ENCODE measurements around the gene NOTCH4. TPM values are rescaled to one million over a fixed set of nuclear protein-coding genes. Genes with fewer than 3 reads are reported as not detected.

The NOTCH4 gene
- total and polyA plus RNA-seq, 2 of the 4 experiments (the other 2 are of a cell fraction): 0.96 to 1.3 TPM

- TF ChIP-seq RCOR1 (IDR thresholded peaks at IDR 0.05; ENCODE audit: insufficient replicate concordance, low read length): no peak
These were observed 20.2 kb downstream of the NOTCH4 start (continued) for GRCh38 chr6:32203426-32204267.

DNA sequence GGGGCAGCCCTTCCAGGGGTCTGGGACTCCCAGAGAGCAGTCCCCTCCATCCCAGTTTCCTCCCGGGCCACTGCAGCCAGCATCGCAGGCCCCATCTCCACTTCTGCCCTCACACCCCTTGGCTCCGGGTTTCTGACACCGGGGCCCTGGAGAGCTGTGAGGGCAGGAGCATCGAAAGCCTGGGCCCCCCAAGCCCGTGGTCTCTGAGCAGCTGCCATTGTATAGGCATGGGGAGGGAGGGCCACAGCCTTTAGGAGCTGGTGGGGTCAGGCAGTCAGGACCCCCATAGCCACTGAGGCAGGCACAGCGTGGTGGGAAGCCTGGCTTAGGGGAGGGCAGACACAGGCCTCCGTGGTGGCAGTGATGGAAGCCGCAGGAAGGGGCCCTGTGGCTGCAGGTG lies 21.7 kb downstream of the NOTCH4 start:
- in situ Hi-C loops (cut with MboI; ENCODE audit: low sequenced_read_pairs): no loop called here
- intact Hi-C loops (cut with micrococcal nuclease): no loop called here

More for the DNA sequence above, 21.7 kb downstream of the NOTCH4 start:
- BruUV-seq (replicated peaks): no TSS peak
- Histone ChIP-seq H4K5ac (ENCODE audit: low read depth, low read length) (no peak overlapping the region), H3K79me1 (ENCODE audit: low read depth in 1 of 2, low read length in 2 of 2) (no peaks in the 10 kb centered on the region), H3K9me3 (ENCODE audit: control insufficient read depth, insufficient read depth, low read length) (no peaks in the 10 kb centered on the region), H3K23ac (ENCODE audit: low read depth, low read length) (no peak overlapping the region), H3K27ac (ENCODE audit: insufficient read depth, low read length) (no peak overlapping the region), H2BK15ac (ENCODE audit: low read depth, low read length) (no peak overlapping the region), H3K27me3 (ENCODE audit: control insufficient read depth, insufficient read depth, low read length) (peaks cover 10% of the 10 kb centered on the region; the same call in 1 of the 2 replicates), H3K4ac (ENCODE audit: low read depth, low read length) (no peak overlapping the region), H3K4me1 (ENCODE audit: control insufficient read depth, insufficient read depth, low read length) (no peaks in the 10 kb centered on the region), H2AK5ac (ENCODE audit: low read depth, low read length) (no peak overlapping the region), H2BK120ac (ENCODE audit: low read depth, low read length) (no peak overlapping the region), H2AK9ac (replicated peaks; ENCODE audit: low read depth, low read length, poor library complexity) (no peak overlapping the region), H3K9me1 (ENCODE audit: insufficient read depth, low read length) (no peaks in the 10 kb centered on the region), H4K8ac (ENCODE audit: low read depth in 2 of 2, low read length in 2 of 2) (no peak overlapping the region), H3K36me3 (ENCODE audit: control insufficient read depth, insufficient read depth, low read length) (no peaks in the 10 kb centered on the region), H2AFZ (replicated peaks; ENCODE audit: low read length, poor library complexity) (no peak overlapping the region), H3K4me2 (ENCODE audit: low read depth, low read length) (no peak overlapping the region), H3K4me3 (ENCODE audit: insufficient read depth, low read depth, low read length) (no peak overlapping the region), H2BK20ac (ENCODE audit: low read depth, low read length) (no peak overlapping the region), H4K91ac (ENCODE audit: insufficient read depth, low read depth, low read length) (no peak overlapping the region), H3K18ac (ENCODE audit: low read depth, low read length) (no peak overlapping the region), H4K20me1 (ENCODE audit: insufficient read depth, low read length) (no peaks in the 10 kb centered on the region), H2BK5ac (ENCODE audit: low read depth, low read length, poor library complexity, severe bottlenecking) (no peak overlapping the region), H3K56ac (ENCODE audit: extremely low read depth, insufficient read depth, low read length) (no peak overlapping the region), H3K14ac (replicated peaks; ENCODE audit: low read depth, low read length) (no peak overlapping the region), H3K9ac (ENCODE audit: low read depth, low read length) (no peak overlapping the region)
- dilution Hi-C loops (cut with HindIII; ENCODE audit: low sequenced_read_pairs, unreplicated experiment): no loop called here
- ChIA-PET POLR2A (ENCODE audit: unreplicated experiment) (no interaction called here), CTCF (no interaction called here)
- ATAC-seq (ENCODE audit: low read depth) (no peak), DNase-seq (no peak)
- 53% methylated on average over 2 of the region's 9 CpGs; no CpG with 5 or more reads in 1 of the 2 experiments for WGBS, 2 experiments (ENCODE audit: extremely low coverage in 2 of 2, insufficient read length in 1 of 2)
- TF ChIP-seq, protein P1, sequence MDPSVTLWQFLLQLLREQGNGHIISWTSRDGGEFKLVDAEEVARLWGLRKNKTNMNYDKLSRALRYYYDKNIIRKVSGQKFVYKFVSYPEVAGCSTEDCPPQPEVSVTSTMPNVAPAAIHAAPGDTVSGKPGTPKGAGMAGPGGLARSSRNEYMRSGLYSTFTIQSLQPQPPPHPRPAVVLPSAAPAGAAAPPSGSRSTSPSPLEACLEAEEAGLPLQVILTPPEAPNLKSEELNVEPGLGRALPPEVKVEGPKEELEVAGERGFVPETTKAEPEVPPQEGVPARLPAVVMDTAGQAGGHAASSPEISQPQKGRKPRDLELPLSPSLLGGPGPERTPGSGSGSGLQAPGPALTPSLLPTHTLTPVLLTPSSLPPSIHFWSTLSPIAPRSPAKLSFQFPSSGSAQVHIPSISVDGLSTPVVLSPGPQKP (IDR thresholded peaks at IDR 0.05; ENCODE audit: borderline replicate concordance, low read depth, low read length): no peak
- TF ChIP-seq NFE2L2 (IDR thresholded peaks at IDR 0.05; ENCODE audit: low read depth, low read length): no peak
- TF ChIP-seq CHD1 (IDR thresholded peaks at IDR 0.05; ENCODE audit: low read depth, low read length): no peak
- TF ChIP-seq SMC3 (IDR thresholded peaks at IDR 0.05; ENCODE audit: low read depth, low read length): no peak
- no peak for TF ChIP-seq RAD21 (IDR thresholded peaks at IDR 0.05; ENCODE audit: low read length)
- no peak for TF ChIP-seq MXI1 (IDR thresholded peaks at IDR 0.05; ENCODE audit: borderline replicate concordance, low read depth, low read length)
- TF ChIP-seq CEBPB (IDR thresholded peaks at IDR 0.05; ENCODE audit: low read depth, low read length): no peak
- no peak for TF ChIP-seq MAFK (IDR thresholded peaks at IDR 0.05; ENCODE audit: low read depth, low read length)
- TF ChIP-seq FOS (IDR thresholded peaks at IDR 0.05; ENCODE audit: low read depth, low read length): no peak
- no peak for TF ChIP-seq MAZ (IDR thresholded peaks at IDR 0.05; ENCODE audit: borderline replicate concordance, low read depth, low read length)
- TF ChIP-seq CTCF (conservative IDR thresholded peaks at IDR 0.05; ENCODE audit: low read depth, low read length): no peak
- TF ChIP-seq BHLHE40 (IDR thresholded peaks at IDR 0.05; ENCODE audit: low read depth, low read length): no peak
